GM12801 (cell line): ENCODE results near the gene MUC20.

Source experiments
- TF ChIP-seq, protein P1 (sequence below): IDR thresholded peaks from one replicate; pipeline ENCODE4 v1.5.1; 2011; ENCODE audit warnings: control low read depth; ENCODE audit not compliant: insufficient read length; ENCODE audit errors: extremely low read depth

Gene MUC20

GRCh38 chr3:195697582-195698324 is 23.0 kb upstream of the MUC20 start:
- TF ChIP-seq, protein P1, sequence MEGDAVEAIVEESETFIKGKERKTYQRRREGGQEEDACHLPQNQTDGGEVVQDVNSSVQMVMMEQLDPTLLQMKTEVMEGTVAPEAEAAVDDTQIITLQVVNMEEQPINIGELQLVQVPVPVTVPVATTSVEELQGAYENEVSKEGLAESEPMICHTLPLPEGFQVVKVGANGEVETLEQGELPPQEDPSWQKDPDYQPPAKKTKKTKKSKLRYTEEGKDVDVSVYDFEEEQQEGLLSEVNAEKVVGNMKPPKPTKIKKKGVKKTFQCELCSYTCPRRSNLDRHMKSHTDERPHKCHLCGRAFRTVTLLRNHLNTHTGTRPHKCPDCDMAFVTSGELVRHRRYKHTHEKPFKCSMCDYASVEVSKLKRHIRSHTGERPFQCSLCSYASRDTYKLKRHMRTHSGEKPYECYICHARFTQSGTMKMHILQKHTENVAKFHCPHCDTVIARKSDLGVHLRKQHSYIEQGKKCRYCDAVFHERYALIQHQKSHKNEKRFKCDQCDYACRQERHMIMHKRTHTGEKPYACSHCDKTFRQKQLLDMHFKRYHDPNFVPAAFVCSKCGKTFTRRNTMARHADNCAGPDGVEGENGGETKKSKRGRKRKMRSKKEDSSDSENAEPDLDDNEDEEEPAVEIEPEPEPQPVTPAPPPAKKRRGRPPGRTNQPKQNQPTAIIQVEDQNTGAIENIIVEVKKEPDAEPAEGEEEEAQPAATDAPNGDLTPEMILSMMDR: no peak

- TF ChIP-seq, protein P1: no peak
These were observed 22.5 kb upstream of the MUC20 start for GRCh38 chr3:195698325-195698646.

DNA sequence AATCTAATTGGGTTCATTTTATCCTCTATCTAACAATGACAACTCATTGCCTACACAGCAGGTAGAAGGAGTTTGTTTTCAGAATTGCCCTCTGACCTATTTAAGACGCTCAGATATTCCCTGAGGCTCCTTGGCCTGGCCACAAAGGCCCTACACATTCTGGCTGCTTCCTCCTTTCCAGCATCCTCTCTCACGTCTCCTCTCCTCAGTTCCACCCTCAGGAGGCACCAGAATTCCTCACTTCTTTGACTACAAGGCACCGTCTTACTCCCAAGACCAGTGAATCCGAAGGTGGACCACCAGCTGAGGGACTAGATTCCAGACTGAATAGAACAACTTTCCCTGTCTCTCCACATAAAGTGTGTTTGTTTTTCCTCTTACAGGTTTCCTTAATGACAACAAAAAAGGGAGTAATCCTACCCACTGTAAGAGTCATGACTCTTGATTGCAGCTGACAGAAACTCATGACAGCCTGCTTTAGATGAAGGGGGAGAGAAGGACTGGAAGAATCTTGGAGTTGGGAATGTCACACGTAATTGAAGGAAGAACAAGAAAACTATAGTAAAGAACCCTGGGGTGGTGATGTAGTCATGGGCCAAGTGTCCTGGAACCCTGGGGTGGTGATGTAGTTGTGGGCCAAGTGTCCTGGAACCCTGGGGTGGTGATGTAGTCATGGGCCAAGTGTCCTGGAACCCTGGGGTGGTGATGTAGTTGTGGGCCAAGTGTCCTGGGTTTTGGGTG is 22.0 kb upstream of the MUC20 start:
- TF ChIP-seq, protein P1: no peak

- TF ChIP-seq, protein P1: no peak
These were observed 21.4 kb upstream of the MUC20 start for GRCh38 chr3:195699388-195699771.

DNA sequence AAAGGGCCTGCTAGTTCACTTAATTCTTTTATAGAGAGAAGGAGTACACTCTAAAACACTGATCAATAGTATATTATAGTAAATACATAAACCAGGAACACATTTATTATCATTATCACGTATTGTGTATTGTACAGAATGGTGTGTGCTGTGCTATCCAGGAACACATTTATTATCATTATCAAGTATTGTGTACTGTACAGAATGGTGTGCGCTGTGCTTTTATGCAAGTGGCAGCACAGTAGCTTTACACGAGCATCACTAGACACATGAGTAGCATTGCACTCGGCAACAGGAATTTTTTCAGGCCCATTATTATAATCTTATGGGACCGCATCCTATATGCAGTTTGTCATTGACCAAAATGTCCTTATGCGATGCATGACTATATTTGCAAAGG is 20.9 kb upstream of the MUC20 start:
- TF ChIP-seq, protein P1: no peak

- TF ChIP-seq, protein P1: no peak
These were observed 20.5 kb upstream of the MUC20 start for GRCh38 chr3:195700319-195700718.

DNA sequence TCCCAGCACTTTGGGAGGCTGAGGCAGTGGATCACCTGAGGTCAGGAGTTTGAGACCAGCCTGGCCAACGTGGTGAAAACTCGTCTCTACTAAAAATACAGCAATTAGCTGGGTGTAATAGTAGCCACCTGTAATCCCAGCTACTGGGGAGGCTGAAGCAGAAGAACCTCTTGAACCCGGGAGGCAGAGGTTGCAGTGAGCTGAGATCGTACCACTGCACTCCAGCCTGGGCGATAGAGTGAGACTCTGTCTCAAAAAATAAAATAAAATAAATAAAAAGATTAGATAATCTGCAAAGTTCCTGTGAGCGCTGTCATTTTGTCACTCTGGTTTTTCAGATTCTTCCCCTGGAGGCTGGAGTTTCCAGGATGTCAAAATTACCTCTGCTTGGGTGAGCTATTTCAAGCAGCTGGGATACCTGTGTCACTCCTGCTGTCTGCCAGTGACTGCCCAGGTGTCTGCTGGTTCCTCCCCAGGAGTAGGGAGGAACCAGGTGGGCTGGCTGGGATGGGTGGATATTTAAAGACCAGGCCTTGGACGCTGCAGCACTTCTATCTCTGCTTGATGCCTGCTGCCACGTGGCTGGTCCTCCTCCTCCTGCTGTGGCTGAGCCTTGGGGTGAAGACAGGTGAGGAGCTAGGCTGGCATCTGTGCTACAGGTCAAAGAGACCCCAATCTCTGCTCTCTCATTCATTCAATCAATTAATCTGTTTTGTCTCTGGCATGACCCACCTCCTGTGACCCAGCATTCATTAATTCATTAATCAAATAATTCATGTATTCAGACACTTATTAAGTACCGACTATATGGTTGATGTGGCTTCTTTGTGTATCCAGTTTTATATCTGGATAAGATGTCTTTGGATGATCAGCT is 19.5 kb upstream of the MUC20 start:
- TF ChIP-seq, protein P1: no peak
